Neuronal stem cell (in vitro differentiated cells): Measurements from ENCODE around the gene MRPS31.
A peak's percentile ranks its signal among the peaks of the same experiment; 100 is the strongest.

Source experiments
- DNase-seq: peaks from one replicate; pipeline ENCODE4 v3.0.0-alpha.2; 2013; ENCODE audit warnings: low spot score
- H2AFZ ChIP-seq: one replicate; pipeline ENCODE4 v1.6.1; 2013; ENCODE audit warnings: mild to moderate bottlenecking, low read length, inconsistent platforms
- H2AK5ac ChIP-seq: 2 replicates; pipeline ENCODE4 v1.6.1; 2013; ENCODE audit warnings: low read depth, mild to moderate bottlenecking, inconsistent platforms, low read length, moderate library complexity, mixed read lengths
- H2BK120ac ChIP-seq: 2 replicates; pipeline ENCODE4 v1.6.1; 2013; ENCODE audit warnings: low read depth, mild to moderate bottlenecking, inconsistent platforms, low read length, moderate library complexity, mixed read lengths
- H2BK12ac ChIP-seq: one replicate; pipeline ENCODE4 v1.6.1; 2013; ENCODE audit warnings: low read length, inconsistent platforms
- H2BK15ac ChIP-seq: 2 replicates; pipeline ENCODE4 v1.6.1; 2013; ENCODE audit warnings: mild to moderate bottlenecking, low read length, inconsistent platforms, mixed read lengths
- H2BK5ac ChIP-seq: one replicate; pipeline ENCODE4 v1.6.1; 2013; ENCODE audit warnings: inconsistent platforms, mild to moderate bottlenecking, low read length, moderate library complexity
- H3K14ac ChIP-seq: one replicate; pipeline ENCODE4 v1.6.1; 2013; ENCODE audit warnings: low read length, inconsistent platforms
- H3K18ac ChIP-seq: 2 replicates; pipeline ENCODE4 v1.6.1; 2013; ENCODE audit warnings: low read length, inconsistent platforms
- H3K23ac ChIP-seq: 2 replicates; pipeline ENCODE4 v1.6.1; 2013; ENCODE audit warnings: low read depth, mild to moderate bottlenecking, mixed read lengths, low read length, inconsistent platforms; ENCODE audit not compliant: poor library complexity
- H3K27ac ChIP-seq: replicated peaks from 3 replicates; pipeline ENCODE4 v1.5.1; 2013; ENCODE audit warnings: low read length, inconsistent platforms
- H3K27me3 ChIP-seq, 3 experiments: 2 replicates each; pipeline ENCODE4 v1.6.1; 2013; ENCODE audit warnings: low read length in 3 of 3, mild to moderate bottlenecking in 2 of 3, inconsistent platforms in 1 of 3, low read depth in 1 of 3, mixed read lengths in 1 of 3, moderate library complexity in 1 of 3; ENCODE audit not compliant: control insufficient read depth in 3 of 3, insufficient read depth in 3 of 3
- H3K36me3 ChIP-seq, 2 donors: replicated peaks in 1 of 2; 2 replicates each; pipeline ENCODE4 v1.6.1; 2013; ENCODE audit warnings: low read length in 2 of 2; ENCODE audit not compliant: control insufficient read depth in 2 of 2, insufficient read depth in 2 of 2
- H3K4ac ChIP-seq: 2 replicates; pipeline ENCODE4 v1.6.1; 2013; ENCODE audit warnings: inconsistent platforms, mild to moderate bottlenecking, low read length, moderate library complexity
- H3K4me1 ChIP-seq, 2 donors: 1 replicate in 1 of 2; 2 replicates in 1 of 2; pipeline ENCODE4 v1.6.1; 2013; ENCODE audit warnings: low read length in 2 of 2, low read depth in 1 of 2; ENCODE audit not compliant: control insufficient read depth in 2 of 2, insufficient read depth in 1 of 2
- H3K4me2 ChIP-seq: one replicate; pipeline ENCODE4 v1.6.1; 2013; ENCODE audit warnings: mild to moderate bottlenecking, low read length, inconsistent platforms; ENCODE audit not compliant: insufficient read depth, poor library complexity, severe bottlenecking
- H3K4me3 ChIP-seq, 2 donors: 2 replicates each; pipeline ENCODE4 v1.5.1; 2013; ENCODE audit warnings: low read length in 2 of 2, mild to moderate bottlenecking in 2 of 2, inconsistent platforms in 1 of 2, moderate library complexity in 1 of 2
- H3K79me1 ChIP-seq: one replicate; pipeline ENCODE4 v1.6.1; 2013; ENCODE audit warnings: low read depth, mild to moderate bottlenecking, inconsistent platforms, low read length, moderate library complexity
- H3K9ac ChIP-seq: one replicate; pipeline ENCODE4 v1.6.1; 2013; ENCODE audit warnings: mild to moderate bottlenecking, low read depth, low read length, inconsistent platforms; ENCODE audit not compliant: poor library complexity
- H3K9me3 ChIP-seq, 2 donors: replicated peaks in 1 of 2; 2 replicates each; pipeline versions ENCODE3 to v1.6.1; 2013; ENCODE audit warnings: low read length in 2 of 2, mild to moderate bottlenecking in 2 of 2, inconsistent platforms in 1 of 2, low read depth in 1 of 2, mixed read lengths in 1 of 2, moderate library complexity in 1 of 2; ENCODE audit not compliant: control insufficient read depth in 2 of 2, insufficient read depth in 1 of 2
- H4K8ac ChIP-seq: one replicate; pipeline ENCODE4 v1.6.1; 2013; ENCODE audit warnings: low read depth, mild to moderate bottlenecking, inconsistent platforms, low read length, moderate library complexity
- H4K91ac ChIP-seq: one replicate; pipeline ENCODE4 v1.6.1; 2013; ENCODE audit warnings: low read length, low read depth, mild to moderate bottlenecking, inconsistent platforms; ENCODE audit not compliant: poor library complexity
- WGBS, 2 donors: extraction: QIAGEN DNeasy Blood & Tissue Kit; methylation state at CpG; one replicate each; pipeline ENCODE4 v1.1.7; 2013; ENCODE audit warnings: missing lambda C conversion rate in 2 of 2, mixed read lengths in 1 of 2; ENCODE audit not compliant: insufficient read length in 2 of 2, insufficient replicate concordance in 1 of 2; ENCODE audit errors: extremely low coverage in 2 of 2; 5-methylcytosine and 5-hydroxymethylcytosine counted together

Gene MRPS31

DNA sequence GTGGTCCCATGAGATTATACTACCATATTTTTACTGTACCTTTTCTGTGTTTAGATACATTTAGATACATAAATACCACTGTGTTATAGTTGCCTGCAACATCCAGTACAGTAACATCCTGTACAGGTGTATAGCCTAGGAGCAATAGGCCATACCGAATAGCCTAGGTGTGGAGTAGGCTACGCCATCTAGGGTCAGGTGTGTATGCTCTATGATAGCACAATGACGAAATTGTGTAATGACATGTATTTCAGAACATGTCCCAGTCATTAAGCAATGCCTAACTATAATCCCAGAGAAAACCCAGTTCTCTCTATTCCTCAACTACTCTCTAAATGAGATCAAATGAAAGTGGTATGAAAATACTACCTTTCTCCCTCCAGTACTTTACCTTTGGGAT, 22.3 kb upstream of the MRPS31 start:
- Histone ChIP-seq H3K4me1 (peaks cover 2 to 4% of the 10 kb centered on the region in 2 donors), H3K27ac (no peak overlapping the region), H2BK5ac (no peak overlapping the region), H3K36me3 (peaks cover 13 to 56% of the 10 kb centered on the region in 2 donors), H2AK5ac (no peak overlapping the region), H2BK12ac (no peak overlapping the region), H3K14ac (no peak overlapping the region), H2BK15ac (no peak overlapping the region), H3K9me3 (no peaks in the 10 kb centered on the region), H4K91ac (no peak overlapping the region), H3K18ac (no peak overlapping the region), H2AFZ (no peak overlapping the region), H3K4me3 (no peak overlapping the region), H3K4me2 (no peak overlapping the region), H3K9ac (no peak overlapping the region), H2BK120ac (no peak overlapping the region), H4K8ac (no peak overlapping the region), H3K23ac (no peak overlapping the region), H3K4ac (no peak overlapping the region), H3K79me1 (peaks cover 6% of the 10 kb centered on the region), H3K27me3 (no peaks in the 10 kb centered on the region)
- no peak for DNase-seq
- no CpG with 5 or more reads among the region's 3 CpGs for whole genome bisulfite sequencing, 2 donors

DNA sequence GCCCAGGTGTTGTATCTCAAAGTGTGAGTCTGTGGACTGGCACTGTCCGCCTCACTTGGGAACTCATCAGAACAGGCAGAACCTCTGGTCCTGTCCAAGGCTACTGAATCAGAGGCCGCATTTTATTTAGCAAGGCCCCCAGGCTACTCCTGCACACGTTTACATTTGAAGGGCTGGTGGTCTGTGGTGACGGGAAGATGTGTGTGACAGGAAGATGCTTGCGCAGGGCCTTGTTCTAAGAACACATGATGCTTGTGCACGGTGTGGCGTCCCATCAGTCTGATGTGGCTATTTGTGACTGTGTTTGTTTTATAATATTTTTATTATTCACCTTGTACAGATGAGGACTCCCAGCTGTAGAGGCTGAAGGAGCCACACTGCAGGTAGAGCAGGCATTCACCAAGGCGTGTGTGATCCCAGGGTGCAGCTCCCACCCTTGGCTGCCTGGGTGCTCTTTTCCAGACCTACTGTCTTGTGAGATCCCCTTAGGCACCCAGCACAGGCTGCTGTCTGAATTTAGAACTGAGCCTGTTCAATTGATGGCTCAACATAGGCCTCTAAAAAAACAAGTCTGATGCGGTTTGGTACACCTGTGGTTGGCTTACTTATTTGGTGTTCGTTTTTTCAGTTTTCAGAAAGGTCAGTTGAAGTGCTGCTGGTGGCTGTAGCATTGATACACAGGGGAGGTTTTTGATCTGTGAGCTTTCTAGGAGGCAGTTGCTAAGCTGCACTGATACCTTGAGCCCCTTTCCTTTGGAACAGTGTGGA, 21.5 kb upstream of the MRPS31 start:
- WGBS, 2 donors, result no CpG with 5 or more reads among the region's 10 CpGs
- H2BK120ac ChIP-seq, result no peak overlapping the region
- no peak overlapping the region for H2AK5ac ChIP-seq
- no peak overlapping the region for H3K27ac ChIP-seq
- H3K4me2 ChIP-seq, result no peak overlapping the region
- peaks cover 6% of the 10 kb centered on the region for H3K79me1 ChIP-seq
- no peak for DNase-seq
- H4K91ac ChIP-seq, result no peak overlapping the region
- H3K4me3 ChIP-seq, result no peak overlapping the region
- H3K18ac ChIP-seq, result no peak overlapping the region
- H2AFZ ChIP-seq, result no peak overlapping the region
- H3K9ac ChIP-seq, result no peak overlapping the region
- H3K36me3 ChIP-seq, result peaks cover 13 to 50% of the 10 kb centered on the region in 2 donors
- H2BK15ac ChIP-seq, result no peak overlapping the region
- no peak overlapping the region for H2BK12ac ChIP-seq
- no peak overlapping the region for H2BK5ac ChIP-seq
- H3K27me3 ChIP-seq, result no peaks in the 10 kb centered on the region
- H4K8ac ChIP-seq, result no peak overlapping the region
- H3K14ac ChIP-seq, result no peak overlapping the region
- no peak overlapping the region for H3K4ac ChIP-seq
- H3K9me3 ChIP-seq, result no peaks in the 10 kb centered on the region
- peaks cover 2 to 4% of the 10 kb centered on the region in 2 donors for H3K4me1 ChIP-seq
- H3K23ac ChIP-seq, result no peak overlapping the region

DNA sequence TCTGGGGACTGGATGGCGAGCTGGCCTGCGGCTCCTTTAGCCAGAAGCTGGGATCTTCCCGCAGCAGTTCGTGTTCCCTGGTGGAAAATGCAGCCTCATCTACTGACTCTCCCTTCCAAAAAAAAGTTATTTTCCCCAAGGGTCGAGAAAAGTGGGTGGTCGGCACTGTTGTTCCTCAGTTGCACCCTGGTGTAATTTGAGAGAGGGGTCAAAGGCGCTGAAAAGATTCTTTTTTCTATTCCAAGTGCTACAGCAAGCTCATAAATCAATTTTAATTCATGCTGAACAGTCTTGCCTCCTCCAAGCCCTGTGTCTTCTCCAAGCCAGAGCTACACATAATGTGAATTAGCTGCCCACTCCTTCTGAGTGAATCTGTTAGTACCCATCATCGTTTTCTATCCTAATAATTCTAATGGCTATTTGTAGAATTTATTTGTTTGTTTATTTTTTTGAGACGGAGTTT, 19.2 kb upstream of the MRPS31 start:
- Histone ChIP-seq H3K9me3 (no peaks in the 10 kb centered on the region), H2BK12ac (no peak overlapping the region), H3K9ac (peak overlapping the region; percentile 98), H3K36me3 (peaks cover 6 to 29% of the 10 kb centered on the region in 2 donors), H3K4me1 (peaks cover 2% of the 10 kb centered on the region in 2 donors), H3K14ac (peak overlapping the region; percentile 71), H4K8ac (no peak overlapping the region), H4K91ac (no peak overlapping the region), H2AK5ac (peak overlapping the region; percentile 81), H3K23ac (no peak overlapping the region), H3K4me3 (peak overlapping the region; percentile 84 to 95), H3K4me2 (peak overlapping the region; percentile 80), H3K27me3 (no peaks in the 10 kb centered on the region), H3K27ac (peak overlapping the region; percentile 83), H3K79me1 (peaks cover 6% of the 10 kb centered on the region), H2BK5ac (peak overlapping the region; percentile 87), H3K4ac (no peak overlapping the region), H2BK120ac (no peak overlapping the region), H2AFZ (peak overlapping the region; percentile 100), H3K18ac (peak overlapping the region; percentile 97), H2BK15ac (no peak overlapping the region)
- WGBS, 2 donors, result no CpG with 5 or more reads among the region's 9 CpGs
- no peak for DNase-seq

DNA sequence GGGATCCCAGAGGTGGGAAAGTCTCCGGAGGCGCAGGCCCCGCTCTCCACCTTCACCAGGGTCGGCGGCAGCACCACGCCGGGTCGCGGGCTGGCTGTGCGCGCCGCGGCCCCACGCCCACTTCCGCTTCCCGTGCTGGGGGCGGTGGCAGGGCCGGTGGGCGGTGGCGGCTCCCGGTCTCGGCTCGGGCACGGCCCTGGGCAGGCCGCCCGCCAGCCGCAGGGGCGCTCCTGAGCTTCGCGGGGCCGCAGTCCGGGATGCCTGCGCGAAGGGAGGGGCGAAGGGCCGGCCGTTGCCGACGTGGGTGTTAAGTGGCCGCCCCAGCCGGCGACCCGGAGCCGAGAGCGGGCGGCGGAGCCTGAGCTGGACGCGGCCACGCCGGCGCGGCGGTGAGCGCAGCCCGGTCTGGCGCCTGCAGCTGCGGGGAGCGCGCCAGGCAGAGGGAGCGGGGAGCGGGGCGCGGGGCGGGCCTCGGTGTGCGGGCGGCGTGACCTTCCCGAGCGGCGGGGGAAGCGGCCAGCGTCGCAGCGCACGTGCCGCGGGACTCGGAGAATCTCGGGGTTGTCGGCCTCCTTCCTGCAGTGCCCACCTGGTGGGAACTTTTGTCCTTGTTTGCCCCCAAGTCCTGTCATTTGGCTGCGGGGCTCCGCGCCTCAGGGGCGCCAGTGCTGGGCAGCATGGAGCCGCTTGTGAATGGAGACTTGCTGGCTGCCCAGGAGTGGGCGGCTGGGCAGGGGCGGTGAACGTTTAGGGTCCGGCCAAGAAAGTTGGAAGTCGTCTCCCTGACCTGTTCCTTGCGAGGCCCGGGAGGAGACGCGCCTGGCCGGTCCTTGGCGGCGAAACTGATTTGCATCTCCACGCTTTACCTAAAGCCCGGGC, 18.5 kb upstream of the MRPS31 start, which contains the start of gene SLC25A15:
SLC25A15 (plus strand) TSS at position 337 of the 879 bp plus-strand sequence. CDS start 3,616 bp downstream, outside the sequence.
- Histone ChIP-seq H3K27ac (peak within 1 kb of the TSS; percentile 83), H2BK120ac (no peak within 1 kb of the TSS), H3K9ac (peak within 1 kb of the TSS; percentile 98), H4K91ac (peak within 1 kb of the TSS; percentile 92), H3K4me3 (peak within 1 kb of the TSS; percentile 84 to 95), H2BK15ac (peak within 1 kb of the TSS; percentile 49), H3K27me3 (no peaks in the 10 kb centered on the region), H2BK12ac (peak within 1 kb of the TSS; percentile 46), H2BK5ac (peak within 1 kb of the TSS; percentile 87), H3K18ac (peak within 1 kb of the TSS; percentile 97), H3K14ac (peak within 1 kb of the TSS; percentile 71), H2AK5ac (peak within 1 kb of the TSS; percentile 81), H3K9me3 (no peaks in the 10 kb centered on the region), H3K4me2 (peak within 1 kb of the TSS; percentile 80), H3K36me3 (peaks cover 6 to 22% of the 10 kb centered on the region in 2 donors), H2AFZ (peak within 1 kb of the TSS; percentile 100), H4K8ac (peak within 1 kb of the TSS; percentile 17), H3K4ac (no peak within 1 kb of the TSS), H3K79me1 (peaks cover 6% of the 10 kb centered on the region), H3K4me1 (peaks cover 2% of the 10 kb centered on the region in 2 donors), H3K23ac (peak within 1 kb of the TSS; percentile 98)
- peak; percentile 71 for DNase-seq
- no CpG with 5 or more reads among the region's 101 CpGs for WGBS, 2 donors
